Neural cell (in vitro differentiated cells): Measurements from ENCODE around the gene DNAJB8. TPM values are rescaled to one million over a fixed set of nuclear protein-coding genes. Genes with fewer than 3 reads are reported as not detected.

Experiments
- H2AFZ ChIP-seq: fragments of 200-600, 300-800 bp; sonication (generic), shearing (Covaris generic); 2 replicates; pipeline ENCODE4 v1.6.0; 2014; ENCODE audit warnings: low read depth, mild to moderate bottlenecking, antibody characterized with exemption, low read length, moderate library complexity
- H3F3A ChIP-seq: fragments of 200-600 bp; shearing (Covaris generic); 2 replicates; pipeline ENCODE4 v1.6.1; 2016; ENCODE audit warnings: mild to moderate bottlenecking, moderate library complexity, mixed read lengths, antibody characterized with exemption, low read length; ENCODE audit not compliant: insufficient read depth, poor library complexity, severe bottlenecking
- H3K27ac ChIP-seq: fragments of 200-600, 300-800 bp; sonication (generic), shearing (Covaris generic); 2 replicates; pipeline ENCODE4 v1.5.1; 2014; ENCODE audit warnings: mild to moderate bottlenecking, low read length, moderate library complexity
- H3K27me3 ChIP-seq: fragments of 300-800, 200-600 bp; sonication (generic), shearing (Covaris generic); 2 replicates; pipeline ENCODE4 v1.6.0; 2014; ENCODE audit warnings: mild to moderate bottlenecking, low read depth, low read length, moderate library complexity; ENCODE audit not compliant: insufficient read depth
- H3K36me3 ChIP-seq: fragments of 300-800, 200-600 bp; sonication (generic), shearing (Covaris generic); 2 replicates; pipeline ENCODE4 v1.5.1; 2014; ENCODE audit warnings: mild to moderate bottlenecking, antibody characterized with exemption, low read length, moderate library complexity; ENCODE audit not compliant: insufficient read depth
- H3K4me2 ChIP-seq: fragments of 300-800, 200-600 bp; sonication (generic), shearing (Covaris generic); 2 replicates; pipeline ENCODE4 v1.6.0; 2014; ENCODE audit warnings: mild to moderate bottlenecking, low read length
- H3K4me3 ChIP-seq: fragments of 300-800, 200-600 bp; sonication (generic), shearing (Covaris generic); 2 replicates; pipeline ENCODE4 v1.5.1; 2014; ENCODE audit warnings: mild to moderate bottlenecking, low read length, moderate library complexity
- H3K79me2 ChIP-seq: fragments of 200-600 bp; shearing (Covaris generic); replicated peaks from 2 replicates; pipeline ENCODE4 v1.6.0; 2014; ENCODE audit warnings: mild to moderate bottlenecking, low read length, moderate library complexity; ENCODE audit not compliant: insufficient read depth
- H3K9ac ChIP-seq: fragments of 300-800, 200-600 bp; sonication (generic), shearing (Covaris generic); 2 replicates; pipeline ENCODE4 v1.6.1; 2016; ENCODE audit warnings: mild to moderate bottlenecking, low read length, mixed read lengths
- H3K9me2 ChIP-seq: fragments of 200-600 bp; shearing (Covaris generic); 2 replicates; pipeline ENCODE4 v1.6.1; 2016; ENCODE audit warnings: mild to moderate bottlenecking, low read length, mixed read lengths; ENCODE audit not compliant: insufficient read depth
- H3K9me3 ChIP-seq: fragments of 200-600, 300-800 bp; sonication (generic), shearing (Covaris generic); 2 replicates; pipeline ENCODE4 v1.6.1; 2016; ENCODE audit warnings: mild to moderate bottlenecking, mixed run types, low read length, moderate library complexity, mixed read lengths
- H4K20me1 ChIP-seq: fragments of 200-600 bp; shearing (Covaris generic); 2 replicates; pipeline ENCODE4 v1.6.1; 2016; ENCODE audit warnings: mild to moderate bottlenecking, mixed run types; ENCODE audit not compliant: insufficient read depth
- CTCF ChIP-seq: fragments of 450-650 bp; IDR thresholded peaks from 2 replicates; pipeline ENCODE4 v1.5.1; 2014; ENCODE audit warnings: antibody characterized with exemption, mild to moderate bottlenecking, moderate library complexity; ENCODE audit not compliant: poor library complexity, severe bottlenecking
- EP300 ChIP-seq: fragments of 450-650 bp; conservative IDR thresholded peaks from 2 replicates; pipeline ENCODE4 v1.6.1; 2014; ENCODE audit warnings: antibody characterized with exemption, mild to moderate bottlenecking, moderate library complexity; ENCODE audit not compliant: poor library complexity, severe bottlenecking
- EZH2 ChIP-seq: fragments of 200-600, 300-800 bp; shearing (Covaris generic), sonication (generic); IDR thresholded peaks from 2 replicates; pipeline ENCODE4 v1.6.1; 2014; ENCODE audit warnings: antibody characterized with exemption, low read length, borderline replicate concordance, mild to moderate bottlenecking; ENCODE audit not compliant: insufficient read depth, poor library complexity, severe bottlenecking
- MXI1 ChIP-seq: fragments of 450-650 bp; conservative IDR thresholded peaks from 2 replicates; pipeline ENCODE4 v1.6.1; 2014; ENCODE audit warnings: antibody characterized with exemption, mild to moderate bottlenecking; ENCODE audit not compliant: poor library complexity, severe bottlenecking
- POLR2AphosphoS5 ChIP-seq: IDR thresholded peaks from 2 replicates; pipeline ENCODE4 v1.6.1; 2012
- RAD21 ChIP-seq: fragments of 450-650 bp; conservative IDR thresholded peaks from 2 replicates; pipeline ENCODE4 v1.6.1; 2014; ENCODE audit warnings: antibody characterized with exemption, mild to moderate bottlenecking, moderate library complexity
- REST ChIP-seq: IDR thresholded peaks from 2 replicates; pipeline ENCODE4 v1.6.1; 2012; ENCODE audit warnings: borderline replicate concordance
- SMC3 ChIP-seq: fragments of 450-650 bp; conservative IDR thresholded peaks from 2 replicates; pipeline ENCODE4 v1.6.1; 2014; ENCODE audit warnings: antibody characterized with exemption, mild to moderate bottlenecking, moderate library complexity; ENCODE audit not compliant: poor library complexity
- TAF1 ChIP-seq: IDR thresholded peaks from 2 replicates; pipeline ENCODE4 v1.6.1; 2012; ENCODE audit warnings: low read depth
- polyA plus RNA-seq: library from polyadenylated mRNA; depleted of rRNA; stranded (reverse); fragments of >200 nt; gene quantifications from 2 replicates; pipeline ENCODE4 v1.2.3, GENCODE V29; 2014

The DNAJB8 gene
- polyA plus RNA-seq, 1 donor from 2014 or later = not detected

- H3K27ac ChIP-seq = no peak overlapping the region
- H3K36me3 ChIP-seq = no peaks in the 10 kb centered on the region
These were observed 41.4 kb downstream of the DNAJB8 start for GRCh38 chr3:128425142-128425845.

More at GRCh38 chr3:128425142-128425845, 41.4 kb downstream of the DNAJB8 start:
- Histone ChIP-seq H3K9me2 (no peaks in the 10 kb centered on the region), H4K20me1 (no peaks in the 10 kb centered on the region), H3K4me2 (no peak overlapping the region), H3K9me3 (no peaks in the 10 kb centered on the region), H3K9ac (no peak overlapping the region), H3F3A (no peaks in the 10 kb centered on the region), H3K79me2 (no peaks in the 10 kb centered on the region), H3K27me3 (peaks cover 7% of the 10 kb centered on the region), H2AFZ (no peak overlapping the region), H3K4me3 (no peak overlapping the region)
- TF ChIP-seq POLR2AphosphoS5 = no peak
- no peak for TF ChIP-seq CTCF
- TF ChIP-seq MXI1 = no peak
- no peak for TF ChIP-seq TAF1
- TF ChIP-seq REST = no peak
- TF ChIP-seq EZH2 = no peak
- no peak for TF ChIP-seq RAD21
- TF ChIP-seq SMC3 = no peak
- TF ChIP-seq EP300 = no peak
